ENCODE data around the gene KIAA1614. TPM values are rescaled to one million over a fixed set of nuclear protein-coding genes. Genes with fewer than 3 reads are reported as not detected.

Gene KIAA1614
- total RNA-seq, 4 donors from 2014 or later = 6.3 to 13.9 (median 10.1) TPM

- no peak for TF ChIP-seq CTCF (IDR thresholded peaks at IDR 0.05; ENCODE audit: low read depth)
These were observed 8.0 kb downstream of the KIAA1614 start for GRCh38 chr1:180920702-180921101.

DNA sequence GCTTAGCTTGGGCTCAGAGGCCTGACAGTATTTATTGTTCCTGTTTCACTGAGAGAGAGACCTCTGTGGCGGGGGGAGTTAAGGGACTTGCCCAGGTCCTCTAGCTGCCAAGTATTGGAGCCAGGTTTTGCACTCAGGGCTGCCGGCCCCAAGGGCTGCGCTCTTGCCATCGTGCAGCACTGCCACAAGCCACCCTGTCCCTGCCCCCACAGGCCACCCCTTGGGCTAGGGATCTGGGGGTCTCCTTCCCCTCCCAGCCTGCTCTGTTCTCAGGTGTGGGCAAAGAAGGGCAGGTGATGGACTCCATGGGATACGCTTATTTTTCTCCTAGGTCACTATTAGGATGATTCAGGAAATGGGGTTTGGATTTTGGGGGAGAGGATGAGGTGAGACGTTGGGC lies 8.7 kb downstream of the KIAA1614 start:
- TF ChIP-seq CTCF (IDR thresholded peaks at IDR 0.05; ENCODE audit: low read depth) = no peak

DNA sequence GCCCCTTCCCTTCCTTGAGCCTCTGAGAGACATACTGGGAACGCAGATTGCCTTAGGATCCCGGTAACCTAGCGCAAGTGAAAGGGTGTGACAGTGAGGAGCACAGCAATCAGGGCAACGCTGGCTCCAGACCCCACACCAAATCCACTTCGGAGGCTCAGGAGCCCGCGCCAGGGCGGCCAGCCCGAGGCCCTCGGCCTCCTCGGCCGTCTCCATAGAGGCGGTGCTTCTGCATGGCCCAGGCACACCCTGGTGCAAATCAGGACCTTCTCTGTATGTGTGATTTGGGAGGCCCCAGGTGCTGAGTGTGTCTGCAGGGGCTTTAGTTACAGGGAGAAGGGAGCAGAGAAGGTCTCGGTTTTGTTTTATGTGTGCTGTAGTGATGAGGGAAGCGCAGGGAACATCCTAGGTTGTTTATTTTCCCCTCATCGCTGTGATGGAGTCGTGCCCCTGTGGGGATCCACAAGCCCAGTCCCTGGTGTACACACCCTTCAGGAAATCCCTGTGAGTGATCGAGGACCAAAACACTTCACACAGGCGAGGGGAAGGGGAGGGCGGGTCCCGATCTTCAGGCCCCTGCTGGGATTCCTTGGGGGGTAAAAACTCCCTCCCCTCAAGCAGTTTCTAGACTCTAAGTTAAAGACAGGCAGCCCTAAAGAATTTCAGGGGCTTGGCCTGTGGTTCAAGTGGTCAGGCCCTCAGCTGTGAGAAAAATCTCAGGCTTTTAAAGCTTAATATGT lies 9.4 kb downstream of the KIAA1614 start:
- no peak for TF ChIP-seq CTCF (IDR thresholded peaks at IDR 0.05; ENCODE audit: low read depth)

DNA sequence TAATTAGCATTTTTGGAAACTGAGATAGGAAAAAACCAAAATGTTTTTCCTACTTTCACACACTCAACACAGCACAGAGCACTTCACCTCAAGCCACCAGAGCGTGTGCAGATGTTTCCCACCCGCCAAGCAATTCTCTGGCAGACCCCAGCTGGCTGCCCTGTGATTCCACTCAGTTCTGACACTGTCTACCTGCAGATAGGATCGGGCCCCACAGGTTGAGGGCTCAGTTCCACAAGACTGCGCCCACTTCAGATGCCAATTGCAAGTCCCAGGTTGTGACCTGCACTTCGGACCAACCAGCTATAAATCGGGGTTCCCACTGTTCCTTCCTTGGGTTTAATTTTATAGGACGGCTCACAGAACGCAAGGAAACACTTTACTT lies 9.9 kb downstream of the KIAA1614 start:
- no peak for TF ChIP-seq CTCF (IDR thresholded peaks at IDR 0.05; ENCODE audit: low read depth)

DNA sequence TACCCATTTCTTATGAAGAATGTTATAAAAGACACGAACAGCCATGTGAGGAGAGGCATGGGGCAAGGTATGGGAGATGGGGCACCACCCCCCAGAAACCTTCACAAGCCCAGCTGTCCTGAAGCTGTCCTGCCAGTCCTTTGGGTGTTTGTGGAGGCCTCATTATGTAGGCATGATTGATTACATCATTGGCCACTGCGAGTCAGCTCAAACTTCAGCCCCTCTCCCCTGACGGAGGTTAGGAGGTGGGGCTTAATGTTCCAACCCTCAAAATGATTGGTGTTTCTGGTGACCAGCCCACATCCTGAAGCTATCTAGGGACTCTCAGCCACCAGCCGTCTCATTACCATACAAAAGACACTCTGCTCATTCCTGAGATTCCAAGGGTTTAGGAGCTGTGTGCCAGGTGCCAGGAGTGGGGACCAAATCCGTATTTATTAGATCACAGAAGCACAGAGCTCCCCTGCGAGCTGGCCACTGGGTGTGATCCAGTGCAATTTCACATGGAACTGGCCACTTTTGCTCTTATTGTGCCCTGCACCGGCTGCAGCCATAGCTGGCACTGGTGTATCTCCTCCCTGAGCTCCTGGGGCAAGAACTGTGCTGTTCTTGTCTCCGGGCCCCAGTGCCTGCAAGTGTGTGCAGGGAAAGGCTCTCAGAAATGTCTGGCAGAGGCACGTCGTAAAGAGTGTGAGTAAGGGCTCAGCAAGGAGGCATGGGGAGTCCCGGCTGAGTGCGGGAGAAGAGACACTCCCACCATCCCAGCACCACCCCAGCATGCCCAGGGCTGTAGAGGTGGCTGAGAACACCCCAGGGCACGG lies 10.5 kb downstream of the KIAA1614 start:
- TF ChIP-seq CTCF (IDR thresholded peaks at IDR 0.05; ENCODE audit: low read depth) = no peak

- TF ChIP-seq CTCF (IDR thresholded peaks at IDR 0.05; ENCODE audit: low read depth) = no peak
These were observed 11.2 kb downstream of the KIAA1614 start for GRCh38 chr1:180923887-180924286.

- no peak for TF ChIP-seq CTCF (IDR thresholded peaks at IDR 0.05; ENCODE audit: low read depth)
These were observed 12.2 kb downstream of the KIAA1614 start for GRCh38 chr1:180924939-180925338.

Data from subcutaneous adipose tissue (tissue), 4 donors.